OCI-LY3 (cell line): ENCODE results near the gene CARD18.
"Not testable (repeated sequence)": the region's sequence is repeated elsewhere in the genome, so short reads cannot be mapped to it uniquely, and the experiment has no call there.

ENCODE experiments used
- CTCF ChIP-seq: fragments of 200-600, 300-600 bp; sonication (generic); IDR thresholded peaks from 2 replicates; pipeline ENCODE4 v1.5.1; 2014; ENCODE audit warnings: antibody characterized with exemption, low read length, low read depth
- EZH2phosphoT487 ChIP-seq: fragments of 200-600 bp; shearing (Covaris generic); IDR thresholded peaks from 2 replicates; pipeline ENCODE4 v1.6.1; 2018; ENCODE audit warnings: antibody characterized with exemption, mixed run types, low read depth

- not testable (repeated sequence) for TF ChIP-seq CTCF, EZH2phosphoT487
Measured at GRCh38 chr11:105102079-105102581, 37.4 kb downstream of the CARD18 start.
